Ishikawa (cell line): Measurements from ENCODE around the gene HBS1L.

Source experiments
- CEBPB ChIP-seq: IDR thresholded peaks from 2 replicates; pipeline ENCODE4 v1.6.1; 2012
- CREB1 ChIP-seq: IDR thresholded peaks from 2 replicates; pipeline ENCODE4 v1.6.1; 2012; ENCODE audit warnings: low read depth
- EGR1 ChIP-seq: IDR thresholded peaks from 2 replicates; pipeline ENCODE4 v1.6.1; 2012
- EP300 ChIP-seq: IDR thresholded peaks from 2 replicates; pipeline ENCODE4 v1.6.1; 2012; ENCODE audit warnings: borderline replicate concordance
- FOXM1 ChIP-seq: IDR thresholded peaks from 2 replicates; pipeline ENCODE4 v1.6.1; 2012; ENCODE audit warnings: low read depth, borderline replicate concordance
- MAX ChIP-seq: IDR thresholded peaks from 2 replicates; pipeline ENCODE4 v1.6.1; 2012
- NFIC ChIP-seq: IDR thresholded peaks from 2 replicates; pipeline ENCODE4 v1.6.1; 2012
- RAD21 ChIP-seq: IDR thresholded peaks from 2 replicates; pipeline ENCODE4 v1.6.1; 2012; ENCODE audit warnings: low read depth
- REST ChIP-seq: IDR thresholded peaks from 2 replicates; pipeline ENCODE4 v1.6.1; 2012; ENCODE audit warnings: low read depth, mild to moderate bottlenecking
- TAF1 ChIP-seq: IDR thresholded peaks from 2 replicates; pipeline ENCODE4 v1.6.1; 2012; ENCODE audit warnings: low read depth, mild to moderate bottlenecking
- TCF12 ChIP-seq: IDR thresholded peaks from 2 replicates; pipeline ENCODE4 v1.6.1; 2012; ENCODE audit warnings: low read depth
- TEAD4 ChIP-seq: IDR thresholded peaks from 2 replicates; pipeline ENCODE4 v1.6.1; 2012
- YY1 ChIP-seq: IDR thresholded peaks from 2 replicates; pipeline ENCODE4 v1.6.1; 2012; ENCODE audit warnings: low read depth
- ZBTB7A ChIP-seq: IDR thresholded peaks from 2 replicates; pipeline ENCODE4 v1.6.1; 2012; ENCODE audit warnings: low read depth
- TF ChIP-seq, protein P1 (sequence below): IDR thresholded peaks from 2 replicates; pipeline ENCODE4 v1.6.1; 2012

Gene HBS1L

GRCh38 chr6:135036731-135037420 lies 17.7 kb downstream of the HBS1L start:
- TF ChIP-seq TAF1 (no peak), TCF12 (no peak), NFIC (no peak), FOXM1 (no peak), EGR1 (no peak)

DNA sequence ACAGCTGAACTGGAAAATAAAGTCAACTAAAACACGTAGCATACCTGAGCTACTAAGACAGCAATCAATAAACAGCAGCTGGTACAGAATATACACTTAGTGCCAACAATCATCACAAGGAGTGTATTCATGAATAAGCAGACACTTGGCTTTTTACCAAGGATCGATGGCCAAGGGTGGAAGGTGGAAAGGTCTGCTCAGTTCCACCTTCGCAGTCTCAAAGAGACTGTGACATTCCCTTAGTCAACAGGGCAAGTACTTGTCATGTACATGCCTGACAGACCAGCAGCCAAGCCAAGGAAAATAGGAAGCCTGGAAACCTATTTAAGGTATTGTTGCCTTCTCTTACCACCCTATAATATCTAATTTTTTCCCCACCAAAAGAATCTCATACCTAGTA lies 21.4 kb downstream of the HBS1L start:
- TF ChIP-seq EGR1 (no peak), CREB1 (no peak), RAD21 (no peak), YY1 (no peak), ZBTB7A (no peak), TEAD4 (no peak), TCF12 (no peak), NFIC (no peak), MAX (no peak), FOXM1 (no peak), REST (no peak), TAF1 (no peak), CEBPB (no peak), EP300 (no peak)
- TF ChIP-seq, protein P1, sequence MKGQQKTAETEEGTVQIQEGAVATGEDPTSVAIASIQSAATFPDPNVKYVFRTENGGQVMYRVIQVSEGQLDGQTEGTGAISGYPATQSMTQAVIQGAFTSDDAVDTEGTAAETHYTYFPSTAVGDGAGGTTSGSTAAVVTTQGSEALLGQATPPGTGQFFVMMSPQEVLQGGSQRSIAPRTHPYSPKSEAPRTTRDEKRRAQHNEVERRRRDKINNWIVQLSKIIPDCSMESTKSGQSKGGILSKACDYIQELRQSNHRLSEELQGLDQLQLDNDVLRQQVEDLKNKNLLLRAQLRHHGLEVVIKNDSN, result no peak

DNA sequence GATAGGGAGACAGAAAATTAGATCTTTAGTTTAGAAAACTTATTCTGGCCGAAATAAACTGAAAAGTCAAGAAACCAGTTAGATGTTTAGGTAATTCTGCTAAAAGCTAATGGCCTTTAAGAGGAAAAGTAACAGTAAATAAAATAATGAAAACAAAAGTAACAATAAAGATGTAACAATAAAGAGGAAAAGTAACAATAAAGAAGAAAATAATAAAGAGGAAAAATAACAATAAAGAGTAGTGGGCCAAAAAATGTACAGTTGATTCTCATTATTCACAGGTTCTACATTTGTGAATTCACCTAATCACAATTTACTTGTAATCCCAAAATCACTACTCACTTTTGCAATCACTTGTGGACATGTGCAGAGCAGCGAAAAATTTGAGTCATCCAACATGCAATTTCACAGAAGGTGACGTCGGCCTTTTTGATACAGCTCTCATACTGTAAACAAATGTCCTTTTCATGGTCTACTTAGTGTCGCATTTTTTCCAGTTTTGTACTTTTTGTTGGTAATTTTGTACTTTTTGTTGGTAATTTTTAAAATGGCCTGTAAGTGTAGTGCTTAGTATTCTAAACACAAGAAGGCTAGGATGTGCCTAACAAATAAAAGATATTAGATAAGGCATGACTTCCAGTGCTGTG lies 24.0 kb downstream of the HBS1L start:
- no peak for TF ChIP-seq RAD21
- TF ChIP-seq ZBTB7A, result no peak
- no peak for TF ChIP-seq CREB1
- TF ChIP-seq YY1, result no peak
- TF ChIP-seq REST, result no peak
- no peak for TF ChIP-seq EGR1
- TF ChIP-seq TAF1, result no peak
- TF ChIP-seq TEAD4, result no peak
- TF ChIP-seq MAX, result no peak
- TF ChIP-seq EP300, result no peak
- no peak for TF ChIP-seq CEBPB
- TF ChIP-seq, protein P1, result no peak
- no peak for TF ChIP-seq NFIC
- TF ChIP-seq TCF12, result no peak
- no peak for TF ChIP-seq FOXM1

DNA sequence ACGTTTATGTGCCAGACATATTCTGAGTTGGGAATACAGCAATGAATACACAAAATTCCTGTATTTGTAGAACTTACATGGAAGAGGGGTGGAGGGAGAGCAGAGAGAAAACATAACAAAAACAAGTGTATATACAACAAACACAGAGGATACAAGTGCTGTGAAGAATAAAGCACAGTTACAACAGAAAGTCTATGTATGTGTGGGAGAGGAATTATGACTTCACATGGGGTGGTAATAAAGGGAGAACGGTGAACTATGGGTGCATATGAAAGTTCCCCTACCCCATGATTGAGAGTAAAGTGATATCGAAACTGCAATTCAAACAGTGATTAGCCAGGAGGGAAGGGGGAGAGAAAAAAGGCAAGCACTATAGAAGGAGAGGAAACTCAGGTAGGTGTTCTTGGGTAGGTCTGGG lies 24.6 kb downstream of the HBS1L start:
- TF ChIP-seq CEBPB, result no peak
- TF ChIP-seq ZBTB7A, result no peak
- TF ChIP-seq, protein P1, result no peak
- no peak for TF ChIP-seq TAF1
- no peak for TF ChIP-seq YY1
- TF ChIP-seq TEAD4, result no peak
- TF ChIP-seq NFIC, result no peak
- TF ChIP-seq EP300, result no peak
- TF ChIP-seq MAX, result no peak
- no peak for TF ChIP-seq REST
